ENCODE results near the gene SPOCK2.

DNA sequence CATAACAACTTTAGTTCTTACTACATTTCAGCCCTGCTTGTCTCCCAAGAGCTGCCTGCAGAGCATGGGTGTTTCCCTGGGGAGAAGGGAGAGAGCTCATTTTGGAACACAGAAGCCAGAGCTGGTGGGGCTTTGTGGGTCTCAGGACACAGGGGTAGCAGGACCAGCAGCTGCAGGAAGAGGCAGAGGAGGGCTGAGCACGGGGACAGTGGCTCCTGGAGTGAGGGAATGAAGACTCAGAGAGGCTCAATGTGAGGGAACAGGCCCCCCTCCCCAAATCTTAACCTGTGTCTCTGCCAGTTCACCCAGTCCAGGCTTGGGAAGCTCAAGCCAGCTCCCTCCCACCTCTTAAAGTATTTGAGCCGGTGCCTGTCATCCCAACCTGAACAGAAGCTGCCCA, 74.2 kb downstream of the SPOCK2 start:
- TF ChIP-seq, protein P1, sequence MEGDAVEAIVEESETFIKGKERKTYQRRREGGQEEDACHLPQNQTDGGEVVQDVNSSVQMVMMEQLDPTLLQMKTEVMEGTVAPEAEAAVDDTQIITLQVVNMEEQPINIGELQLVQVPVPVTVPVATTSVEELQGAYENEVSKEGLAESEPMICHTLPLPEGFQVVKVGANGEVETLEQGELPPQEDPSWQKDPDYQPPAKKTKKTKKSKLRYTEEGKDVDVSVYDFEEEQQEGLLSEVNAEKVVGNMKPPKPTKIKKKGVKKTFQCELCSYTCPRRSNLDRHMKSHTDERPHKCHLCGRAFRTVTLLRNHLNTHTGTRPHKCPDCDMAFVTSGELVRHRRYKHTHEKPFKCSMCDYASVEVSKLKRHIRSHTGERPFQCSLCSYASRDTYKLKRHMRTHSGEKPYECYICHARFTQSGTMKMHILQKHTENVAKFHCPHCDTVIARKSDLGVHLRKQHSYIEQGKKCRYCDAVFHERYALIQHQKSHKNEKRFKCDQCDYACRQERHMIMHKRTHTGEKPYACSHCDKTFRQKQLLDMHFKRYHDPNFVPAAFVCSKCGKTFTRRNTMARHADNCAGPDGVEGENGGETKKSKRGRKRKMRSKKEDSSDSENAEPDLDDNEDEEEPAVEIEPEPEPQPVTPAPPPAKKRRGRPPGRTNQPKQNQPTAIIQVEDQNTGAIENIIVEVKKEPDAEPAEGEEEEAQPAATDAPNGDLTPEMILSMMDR (IDR thresholded peaks at IDR 0.05 in 4 of 5, conservative IDR thresholded peaks at IDR 0.05 in 1 of 5) = no peak
- no peak for TF ChIP-seq POLR2A (IDR thresholded peaks at IDR 0.05)

Data from gastrocnemius medialis (tissue), 4 donors.